22Rv1 (cell line): ENCODE results near the gene ANKIB1.

Experiments
- CTCF ChIP-seq: fragments of 450-650 bp; IDR thresholded peaks from 2 replicates; pipeline ENCODE4 v1.5.1; 2017; ENCODE audit warnings: mild to moderate bottlenecking
- ZFX ChIP-seq: fragments of 450-650 bp; IDR thresholded peaks from 2 replicates; pipeline ENCODE4 v1.6.1; 2017; ENCODE audit warnings: antibody characterized with exemption, borderline replicate concordance

- TF ChIP-seq CTCF (no peak), ZFX (no peak)
Observed at GRCh38 chr7:92437956-92438491, 192.2 kb downstream of the ANKIB1 start.
